NK-92 treated with Interleukin-12 subunit alpha and Interleukin-12 subunit beta, amount 100 ng/mL, for 24 hours (cell line): Measurements from ENCODE around the gene TNFSF18.

Source experiments
- DNase-seq: peaks from one replicate; lab custom pipeline; 2025; lab: John Stamatoyannopoulos, UW

The TNFSF18 gene

DNA sequence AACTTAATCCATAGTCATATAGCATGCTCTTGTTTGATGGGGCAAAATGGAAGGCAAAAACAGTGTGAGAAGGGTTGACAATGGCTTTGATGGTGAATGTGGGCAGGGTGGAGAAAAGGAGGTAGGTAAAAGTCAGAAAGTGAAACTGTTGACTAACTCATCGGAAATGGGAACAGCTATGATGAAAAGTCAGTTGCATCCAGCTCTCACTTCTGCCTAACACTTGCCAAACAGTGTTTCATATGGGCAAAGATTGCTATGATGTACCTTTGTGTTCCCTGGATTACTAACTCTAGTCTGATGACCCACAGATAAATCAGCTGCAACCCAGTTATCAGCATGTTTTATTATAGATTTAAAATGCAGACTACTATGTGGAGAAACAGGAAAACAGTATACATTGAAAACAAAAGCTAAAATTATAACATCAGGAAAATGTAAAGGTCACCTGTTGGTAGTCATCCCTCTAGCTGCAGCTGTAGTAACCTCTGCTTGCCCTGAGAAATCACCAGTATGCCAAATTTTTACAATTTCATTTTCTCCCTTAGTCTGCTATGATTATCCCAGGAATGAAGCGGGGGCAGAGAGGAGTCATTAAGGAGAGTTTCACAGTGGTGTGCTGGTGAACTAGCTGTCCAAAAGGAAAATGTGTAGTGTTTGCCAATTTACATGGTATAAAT lies 11.7 kb downstream of the TNFSF18 start:
- no peak for DNase-seq

- DNase-seq = no peak
Observed at GRCh38 chr1:173024543-173024942, 26.2 kb downstream of the TNFSF18 start.

- DNase-seq = no peak
Observed at GRCh38 chr1:173023343-173023742, 27.4 kb downstream of the TNFSF18 start.

- no peak for DNase-seq
Observed at GRCh38 chr1:173020138-173020750, 30.5 kb downstream of the TNFSF18 start.

DNA sequence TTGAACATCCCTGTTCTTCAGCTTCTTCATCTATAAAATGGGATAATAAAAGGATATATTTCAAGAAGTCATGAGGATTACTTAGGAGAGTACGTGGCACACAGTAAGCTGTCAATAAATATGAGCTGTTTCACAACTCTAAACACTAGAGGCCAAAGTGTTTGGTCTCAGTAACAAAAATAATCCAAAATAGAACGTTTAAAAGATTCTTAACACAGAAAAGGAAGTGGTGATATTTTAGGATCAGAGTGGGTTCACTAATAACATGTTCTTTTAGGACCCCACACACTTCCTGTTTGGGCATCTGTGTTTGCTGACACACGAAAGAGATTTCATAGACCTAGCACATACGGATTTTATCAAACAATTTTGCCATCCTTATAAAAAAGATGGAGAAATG lies 32.9 kb downstream of the TNFSF18 start:
- no peak for DNase-seq

- DNase-seq = no peak
Observed at GRCh38 chr1:173016419-173016818, 34.3 kb downstream of the TNFSF18 start.

DNA sequence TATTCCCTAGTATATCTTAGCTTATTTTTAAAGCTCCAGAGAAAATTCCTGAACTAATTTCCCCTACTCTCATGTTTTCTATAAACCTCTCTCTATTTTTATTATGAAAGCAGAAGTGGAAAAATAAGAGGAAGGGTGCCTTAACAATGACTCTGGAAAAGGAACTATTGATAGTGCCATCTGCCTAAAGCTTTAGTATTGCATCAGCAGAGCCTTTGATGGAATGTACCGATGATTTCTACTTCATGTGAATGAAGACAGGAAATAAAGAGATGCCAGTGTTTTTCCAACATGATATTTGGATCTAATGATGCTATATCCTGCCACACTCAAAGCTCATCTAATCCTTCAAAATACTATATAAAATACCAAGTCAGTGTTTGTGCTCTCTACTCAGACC lies 35.1 kb downstream of the TNFSF18 start:
- no peak for DNase-seq

DNA sequence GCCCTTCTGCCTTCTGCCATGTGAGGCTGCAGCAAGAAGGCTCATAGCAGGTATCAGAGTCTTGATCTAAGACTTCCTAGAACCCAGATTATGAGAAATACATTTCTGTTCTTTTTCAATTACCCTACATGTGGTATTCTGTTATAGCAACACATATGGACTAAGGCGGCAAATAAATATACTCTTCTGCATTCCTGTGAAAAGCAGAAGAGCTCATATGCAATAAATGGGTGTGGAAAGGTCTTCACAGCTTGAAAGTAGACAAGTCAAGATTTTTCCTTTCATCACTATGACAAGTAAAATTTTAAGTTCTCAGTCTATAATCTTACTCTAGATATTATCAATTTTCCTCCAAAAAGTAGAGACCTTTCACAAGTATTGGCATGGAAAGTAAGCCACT lies 36.6 kb downstream of the TNFSF18 start:
- no peak for DNase-seq

GRCh38 chr1:173012126-173012525 lies 38.6 kb downstream of the TNFSF18 start:
- no peak for DNase-seq

DNA sequence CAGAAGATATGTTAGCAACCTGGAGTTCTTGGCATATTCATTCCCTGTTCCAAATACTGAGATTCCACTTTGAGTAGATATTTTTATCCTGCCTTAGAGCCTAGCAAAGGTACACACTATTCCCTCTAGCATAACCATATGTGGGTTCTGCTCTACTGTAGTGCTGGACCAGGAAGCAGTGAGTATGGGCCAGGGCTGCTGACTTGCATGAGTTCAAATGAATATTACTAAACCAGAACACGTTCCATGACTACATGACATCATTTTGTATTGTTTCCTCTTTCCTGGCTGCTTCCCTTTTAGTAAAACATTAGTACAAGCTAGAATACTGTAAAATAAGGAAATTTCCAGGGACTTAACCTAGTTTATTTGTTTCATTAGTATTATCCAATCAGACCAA lies 41.1 kb downstream of the TNFSF18 start:
- DNase-seq = no peak

- DNase-seq = no peak
Observed at GRCh38 chr1:173005196-173005864, 45.4 kb downstream of the TNFSF18 start.

DNA sequence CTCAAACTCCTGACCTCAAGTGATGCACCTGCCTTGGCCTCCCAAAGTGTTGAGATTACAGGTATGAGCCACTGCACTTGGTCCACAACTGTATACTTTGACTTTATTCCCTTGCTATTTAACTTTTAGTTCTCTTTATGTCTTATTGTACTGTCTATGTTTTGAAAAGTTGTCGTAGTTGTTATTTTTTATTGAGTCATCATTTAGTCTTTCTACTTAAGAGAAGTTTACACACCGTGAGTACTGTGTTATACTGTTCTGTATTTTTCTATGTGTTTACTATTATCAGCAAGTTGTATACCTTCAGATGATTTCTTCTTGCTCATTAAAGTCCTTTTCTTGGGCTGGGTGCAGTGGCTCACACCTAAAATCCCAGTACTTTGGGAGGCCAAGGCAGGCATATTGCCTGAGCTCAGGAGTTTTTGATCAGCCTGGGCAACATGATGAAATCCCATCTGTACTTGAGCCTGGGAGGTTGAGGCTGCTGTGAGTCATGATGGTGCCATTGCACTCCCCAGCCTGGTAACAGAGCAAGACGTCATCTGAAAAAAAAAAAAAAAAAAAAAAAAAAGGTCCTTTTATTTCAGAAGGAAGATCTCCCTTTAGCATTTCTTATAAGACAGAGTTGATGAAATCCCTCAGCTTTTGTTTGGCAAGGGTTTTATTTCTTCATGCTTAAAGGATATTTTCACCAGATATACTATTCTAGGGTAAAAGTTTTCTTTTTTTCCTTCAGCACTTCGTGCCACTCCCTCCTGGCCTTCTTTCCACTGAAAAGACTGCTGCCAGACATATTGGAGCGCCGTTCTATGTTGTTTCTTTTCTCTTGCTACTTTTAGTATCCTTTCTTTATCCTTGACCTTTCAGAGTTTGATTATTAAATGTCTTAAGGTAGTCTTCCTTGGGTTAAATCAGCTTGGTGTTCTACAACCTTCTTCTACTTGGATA lies 47.6 kb downstream of the TNFSF18 start:
- DNase-seq = no peak

DNA sequence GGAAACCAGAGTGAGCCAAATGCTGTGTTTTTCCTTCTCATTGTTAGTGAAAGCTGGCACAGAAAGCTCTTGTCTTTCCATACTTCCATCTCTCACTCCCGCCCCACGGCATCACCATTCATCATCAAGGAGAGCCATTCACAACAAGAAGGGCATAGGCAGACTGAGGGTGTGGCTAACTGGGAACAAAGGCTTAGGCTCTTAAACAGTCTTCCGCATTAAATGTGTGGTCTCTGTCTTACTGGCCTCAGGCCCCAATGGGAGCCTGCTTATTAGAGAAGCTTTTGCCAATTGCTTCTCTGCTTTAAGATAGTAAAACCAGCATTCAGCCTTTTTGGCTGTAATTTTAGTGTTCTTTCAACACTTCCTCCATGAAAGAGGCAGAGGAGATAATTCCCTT lies 51.4 kb downstream of the TNFSF18 start:
- DNase-seq = no peak

DNA sequence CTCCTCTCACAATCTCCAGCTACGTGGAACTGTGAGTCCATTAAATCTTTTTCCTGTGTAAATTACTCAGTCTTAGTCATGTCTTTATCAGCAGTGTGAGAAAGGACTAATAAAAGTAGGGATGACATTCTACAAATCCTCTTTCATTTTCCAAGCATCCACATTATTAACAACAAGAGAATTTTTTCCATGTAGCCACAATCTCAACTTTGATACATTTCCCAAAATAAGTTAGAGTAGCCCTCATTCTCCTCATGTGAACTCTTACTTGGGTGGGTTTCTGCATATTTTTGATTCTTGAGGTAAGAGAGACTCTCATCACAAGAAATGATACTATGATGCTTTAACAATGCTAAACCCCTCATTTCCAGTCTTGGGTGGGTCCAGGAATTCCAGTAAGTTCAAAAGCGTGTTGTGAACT lies 52.8 kb downstream of the TNFSF18 start:
- no peak for DNase-seq

DNA sequence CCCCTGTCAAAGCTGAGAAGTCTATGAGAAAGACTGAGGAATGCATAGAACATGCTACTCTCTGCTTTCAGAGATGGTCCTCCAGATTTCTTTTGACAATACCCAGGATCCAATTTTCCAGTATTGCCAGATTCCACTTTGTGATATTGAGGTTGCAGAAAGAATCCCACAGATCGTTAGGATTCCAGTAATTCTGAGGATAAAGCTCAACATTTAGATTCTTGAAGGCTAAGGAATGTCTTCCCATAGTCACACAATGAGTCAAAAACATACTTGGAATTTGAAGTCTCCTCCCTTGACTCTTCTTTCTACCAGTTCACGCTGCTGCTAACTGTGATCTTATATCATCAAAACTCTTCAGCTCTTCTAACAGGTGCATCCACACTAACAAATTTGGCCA lies 57.1 kb downstream of the TNFSF18 start:
- DNase-seq = no peak

GRCh38 chr1:172991674-172992400 lies 58.9 kb downstream of the TNFSF18 start:
- DNase-seq = no peak

DNA sequence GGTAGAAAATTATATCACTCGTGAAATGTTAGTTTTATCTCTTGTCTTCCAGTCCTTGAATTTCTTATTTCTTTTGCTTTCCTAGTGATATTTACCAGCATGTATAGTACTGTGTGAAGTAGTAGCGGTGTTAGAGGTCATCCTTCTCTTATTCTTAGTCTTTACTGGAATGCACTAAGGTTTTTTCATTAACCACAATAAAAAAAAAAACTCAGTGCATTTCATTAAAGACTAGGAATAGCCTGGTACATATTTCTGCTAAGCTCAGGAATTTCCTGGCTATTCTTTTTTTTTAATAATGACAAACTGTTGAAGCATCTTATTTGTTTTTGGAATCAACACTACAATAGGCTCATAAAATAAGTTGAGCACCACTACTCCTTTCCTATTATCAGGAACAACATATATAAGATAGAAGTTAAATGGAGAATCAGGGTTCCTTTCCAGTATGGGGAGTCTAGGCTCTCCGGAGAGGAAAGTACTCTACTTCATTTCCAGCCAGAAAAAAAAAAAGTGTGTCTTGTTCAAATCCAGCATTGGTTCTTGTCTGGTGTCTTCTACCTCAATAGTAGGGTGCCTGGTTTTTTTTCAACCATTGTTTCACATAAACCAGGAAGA lies 60.0 kb downstream of the TNFSF18 start:
- DNase-seq = no peak
